ENCODE results near the gene LRRC15.

The LRRC15 gene

DNA sequence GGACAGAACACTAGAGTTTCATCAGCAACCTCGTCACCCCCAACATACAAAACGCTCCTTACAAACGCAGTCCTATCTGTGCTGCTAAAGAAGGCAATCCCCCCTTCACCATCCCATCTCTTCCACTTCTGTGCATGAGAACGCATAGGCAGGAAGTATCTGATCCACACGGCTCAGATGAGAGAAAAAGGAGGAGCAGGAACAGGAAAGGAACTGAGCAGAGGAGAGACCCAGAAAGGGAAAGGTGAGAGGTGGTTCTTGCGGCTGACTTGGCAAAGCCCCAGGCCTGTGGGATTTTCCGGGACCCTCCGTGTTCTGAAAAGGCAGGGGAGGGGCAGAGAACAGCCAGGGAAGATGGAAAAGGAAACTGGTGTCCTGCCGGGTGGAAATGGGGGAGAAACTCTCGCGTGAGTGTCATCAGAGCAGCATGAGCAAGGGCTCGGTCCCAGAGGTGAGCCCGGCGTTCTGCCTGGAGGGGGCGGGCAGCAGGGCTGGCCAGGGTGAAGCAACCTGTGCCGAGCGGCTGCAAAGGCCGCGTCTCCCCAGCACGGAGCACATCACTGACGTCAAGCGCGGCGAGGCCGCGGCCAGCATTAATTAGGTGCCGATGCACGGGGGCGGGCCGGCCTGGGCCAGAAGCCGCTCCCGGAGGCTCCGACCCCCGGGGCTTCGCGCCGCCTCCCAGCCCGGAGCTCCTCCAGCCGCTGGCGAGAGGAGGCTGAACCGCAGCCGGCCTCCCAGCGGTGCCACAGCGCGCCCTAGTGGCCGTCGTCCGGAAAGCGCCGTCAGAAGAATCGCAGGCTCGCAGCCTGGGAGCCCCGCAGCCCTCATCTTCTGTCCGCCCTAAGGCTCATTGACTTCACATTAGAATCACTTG is 54.2 kb downstream of the LRRC15 start:
- TF ChIP-seq, protein P1, sequence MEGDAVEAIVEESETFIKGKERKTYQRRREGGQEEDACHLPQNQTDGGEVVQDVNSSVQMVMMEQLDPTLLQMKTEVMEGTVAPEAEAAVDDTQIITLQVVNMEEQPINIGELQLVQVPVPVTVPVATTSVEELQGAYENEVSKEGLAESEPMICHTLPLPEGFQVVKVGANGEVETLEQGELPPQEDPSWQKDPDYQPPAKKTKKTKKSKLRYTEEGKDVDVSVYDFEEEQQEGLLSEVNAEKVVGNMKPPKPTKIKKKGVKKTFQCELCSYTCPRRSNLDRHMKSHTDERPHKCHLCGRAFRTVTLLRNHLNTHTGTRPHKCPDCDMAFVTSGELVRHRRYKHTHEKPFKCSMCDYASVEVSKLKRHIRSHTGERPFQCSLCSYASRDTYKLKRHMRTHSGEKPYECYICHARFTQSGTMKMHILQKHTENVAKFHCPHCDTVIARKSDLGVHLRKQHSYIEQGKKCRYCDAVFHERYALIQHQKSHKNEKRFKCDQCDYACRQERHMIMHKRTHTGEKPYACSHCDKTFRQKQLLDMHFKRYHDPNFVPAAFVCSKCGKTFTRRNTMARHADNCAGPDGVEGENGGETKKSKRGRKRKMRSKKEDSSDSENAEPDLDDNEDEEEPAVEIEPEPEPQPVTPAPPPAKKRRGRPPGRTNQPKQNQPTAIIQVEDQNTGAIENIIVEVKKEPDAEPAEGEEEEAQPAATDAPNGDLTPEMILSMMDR (IDR thresholded peaks at IDR 0.05; ENCODE audit: control extremely low read depth, extremely low read depth, low read depth, missing control alignments) = peak; percentile 96
- DNase-seq (ENCODE audit: extremely low spot score) = peak; percentile 89

DNA sequence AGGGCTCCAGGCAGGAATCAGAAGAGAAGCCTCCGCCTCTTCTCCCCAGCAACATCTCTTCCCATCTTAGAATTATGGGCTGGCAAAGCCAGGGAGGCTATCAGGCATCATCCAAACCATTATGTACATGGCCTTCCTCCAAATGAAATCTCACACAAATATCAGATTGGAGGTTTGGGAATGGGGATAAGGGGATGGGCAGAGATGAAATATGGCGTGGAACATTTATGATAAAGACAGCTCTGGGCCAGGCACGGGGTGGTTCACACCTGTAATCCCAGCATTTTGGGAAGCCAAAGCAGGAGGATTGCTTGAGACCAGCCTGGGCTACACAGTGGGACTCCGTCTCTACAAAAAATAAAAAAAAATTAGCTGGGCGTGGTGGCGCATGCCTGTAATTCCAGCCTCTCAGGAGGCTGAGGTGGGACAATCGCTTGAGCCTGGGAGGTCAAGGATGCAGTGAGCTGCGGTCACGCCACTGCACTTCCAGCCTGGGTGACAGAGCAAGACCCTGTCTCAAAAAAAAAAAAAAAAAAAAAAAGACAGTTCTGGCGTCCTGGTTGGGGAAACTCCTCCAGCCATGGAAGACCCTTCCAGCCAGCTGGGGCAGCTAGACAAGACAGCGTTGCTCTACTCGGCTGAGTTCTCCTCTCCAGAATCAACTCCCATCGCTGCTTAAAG is 55.0 kb downstream of the LRRC15 start:
- no peak for DNase-seq (ENCODE audit: extremely low spot score)
- CTCF ChIA-PET = interaction anchor here (1.7 to 5.6 kb wide), 7 partner anchors 9 to 671 kb away, joined by 5 to 132 read pairs (median 18); no protein-coding TSS in a partner anchor
- TF ChIP-seq, protein P1 (IDR thresholded peaks at IDR 0.05; ENCODE audit: control extremely low read depth, extremely low read depth, low read depth, missing control alignments) = no peak
- POLR2A ChIA-PET = no interaction called here

More for the DNA sequence above, 54.2 kb downstream of the LRRC15 start:
- ChIA-PET POLR2A (no interaction called here), CTCF (interaction anchor here (0.6 to 5.6 kb wide), 79 partner anchors 8 to 1845 kb away, joined by 3 to 132 read pairs (median 4); partner anchors contain the start of gene HES1)

DNA sequence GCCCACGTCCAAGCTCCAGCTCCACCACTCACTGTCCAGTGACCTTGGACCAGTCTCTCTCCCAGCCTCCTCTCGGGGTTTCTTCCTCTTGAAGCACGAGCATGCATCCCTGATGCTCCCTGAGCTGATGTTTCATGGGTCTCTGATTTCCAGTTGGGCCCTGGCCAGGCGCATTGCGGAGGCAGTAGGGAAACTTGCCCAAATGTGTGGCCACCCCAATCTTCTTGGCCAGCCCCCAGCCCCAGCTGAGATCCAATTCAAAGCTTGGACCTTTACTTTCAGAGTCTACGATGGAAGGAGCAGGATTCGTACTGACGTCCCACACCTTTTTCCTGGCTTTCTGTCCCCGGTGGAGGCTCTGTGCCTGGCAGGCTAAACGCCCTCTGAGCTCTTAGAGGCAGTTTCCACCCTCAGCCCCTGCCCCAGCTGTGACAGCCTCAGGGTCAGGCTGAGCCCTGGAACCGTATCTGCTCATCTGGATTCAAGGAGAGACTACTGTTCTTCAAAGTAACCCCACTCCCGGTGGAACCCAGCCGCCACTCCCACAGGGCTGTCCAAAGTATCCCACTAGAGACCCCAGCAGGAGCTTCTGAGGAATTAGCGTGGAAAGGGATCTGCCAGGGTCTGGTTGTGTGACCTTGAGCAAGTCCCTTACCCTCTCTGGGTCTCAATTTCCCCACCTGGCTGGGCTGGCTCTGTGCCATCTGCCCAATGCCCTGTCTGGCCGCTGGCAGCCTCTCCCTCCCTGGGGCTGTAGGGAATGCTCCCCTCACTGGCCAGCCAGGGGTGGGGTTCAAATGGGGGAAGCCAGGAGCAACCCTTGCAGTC is 55.8 kb downstream of the LRRC15 start:
- TF ChIP-seq, protein P1 (IDR thresholded peaks at IDR 0.05; ENCODE audit: control extremely low read depth, extremely low read depth, low read depth, missing control alignments) = no peak
- DNase-seq (ENCODE audit: extremely low spot score) = no peak
- POLR2A ChIA-PET = no interaction called here
- CTCF ChIA-PET = interaction anchor here (1.1 to 5.6 kb wide), 7 partner anchors 9 to 670 kb away, joined by 3 to 132 read pairs (median 18); no protein-coding TSS in a partner anchor

DNA sequence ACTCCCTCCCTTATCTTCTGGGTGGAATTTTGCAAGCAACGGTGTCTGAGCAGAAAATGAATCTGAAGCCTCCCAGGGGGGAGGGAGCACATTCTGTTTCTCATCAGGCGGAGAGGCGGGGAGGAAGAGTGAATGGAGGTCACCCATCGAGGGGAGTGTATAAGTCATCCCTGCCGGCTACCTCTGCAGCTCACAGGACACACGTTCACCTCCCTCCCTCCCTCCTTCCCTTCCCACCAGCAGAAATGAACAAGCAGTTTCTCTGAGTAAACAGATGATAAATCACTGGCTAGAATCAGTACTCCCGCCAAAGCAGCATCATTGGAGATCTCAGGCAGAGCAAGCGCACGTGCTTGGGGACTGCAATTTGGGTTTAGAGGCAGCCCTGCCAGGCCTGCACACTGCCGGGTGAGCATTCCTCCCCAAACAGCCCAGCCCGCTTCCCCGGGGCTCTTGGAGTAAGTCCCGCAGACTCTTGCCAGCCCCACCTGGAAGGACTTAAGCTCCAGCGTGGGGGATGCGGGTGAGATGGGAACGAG is 56.7 kb downstream of the LRRC15 start:
- no peak for DNase-seq (ENCODE audit: extremely low spot score)
- CTCF ChIA-PET = interaction anchor here (1.1 to 5.6 kb wide), 4 partner anchors 8 to 531 kb away, joined by 3 to 132 read pairs (median 12); no protein-coding TSS in a partner anchor
- TF ChIP-seq, protein P1 (IDR thresholded peaks at IDR 0.05; ENCODE audit: control extremely low read depth, extremely low read depth, low read depth, missing control alignments) = no peak
- POLR2A ChIA-PET = no interaction called here

DNA sequence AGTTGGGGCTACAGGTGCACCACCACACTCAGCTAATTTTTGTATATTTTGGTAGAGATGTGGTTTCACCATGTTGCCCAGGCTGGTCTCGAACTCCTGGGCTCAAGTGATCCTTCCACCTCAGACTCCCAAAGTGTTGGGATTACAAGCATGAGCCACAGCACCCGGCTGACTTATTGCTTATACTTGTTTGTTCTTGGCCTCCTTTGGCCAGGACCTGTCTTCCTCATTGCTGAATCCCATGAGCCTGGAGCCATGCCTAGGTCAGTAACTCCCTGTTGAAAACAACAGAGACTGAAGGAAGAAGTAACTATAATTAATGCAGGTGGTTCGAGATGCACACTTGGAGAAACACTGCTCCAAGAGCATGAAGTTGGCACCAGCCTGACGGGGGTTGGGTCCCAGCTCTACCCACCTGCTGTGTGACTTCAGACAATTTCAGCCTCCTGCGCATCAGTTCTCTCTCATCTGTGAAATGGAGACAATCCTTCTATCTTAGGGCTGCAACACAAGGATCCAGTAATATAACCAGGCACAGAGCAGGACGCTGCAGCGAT is 57.3 kb downstream of the LRRC15 start:
- ChIA-PET CTCF (no interaction called here), POLR2A (no interaction called here)
- TF ChIP-seq, protein P1 (IDR thresholded peaks at IDR 0.05; ENCODE audit: control extremely low read depth, extremely low read depth, low read depth, missing control alignments) = no peak
- DNase-seq (ENCODE audit: extremely low spot score) = no peak

Data from GM10248 (cell line).